Kasumi-1 (cell line): ENCODE measurements around the gene FIBP.

Source experiments
- DNase-seq, 2 experiments: peaks; one replicate each; lab custom pipeline; 2025; lab: John Stamatoyannopoulos, UW

The FIBP gene

GRCh38 chr11:65891219-65892136 is 3.2 kb upstream of the FIBP start:
- peak; percentile 55 to 59 for DNase-seq

DNA sequence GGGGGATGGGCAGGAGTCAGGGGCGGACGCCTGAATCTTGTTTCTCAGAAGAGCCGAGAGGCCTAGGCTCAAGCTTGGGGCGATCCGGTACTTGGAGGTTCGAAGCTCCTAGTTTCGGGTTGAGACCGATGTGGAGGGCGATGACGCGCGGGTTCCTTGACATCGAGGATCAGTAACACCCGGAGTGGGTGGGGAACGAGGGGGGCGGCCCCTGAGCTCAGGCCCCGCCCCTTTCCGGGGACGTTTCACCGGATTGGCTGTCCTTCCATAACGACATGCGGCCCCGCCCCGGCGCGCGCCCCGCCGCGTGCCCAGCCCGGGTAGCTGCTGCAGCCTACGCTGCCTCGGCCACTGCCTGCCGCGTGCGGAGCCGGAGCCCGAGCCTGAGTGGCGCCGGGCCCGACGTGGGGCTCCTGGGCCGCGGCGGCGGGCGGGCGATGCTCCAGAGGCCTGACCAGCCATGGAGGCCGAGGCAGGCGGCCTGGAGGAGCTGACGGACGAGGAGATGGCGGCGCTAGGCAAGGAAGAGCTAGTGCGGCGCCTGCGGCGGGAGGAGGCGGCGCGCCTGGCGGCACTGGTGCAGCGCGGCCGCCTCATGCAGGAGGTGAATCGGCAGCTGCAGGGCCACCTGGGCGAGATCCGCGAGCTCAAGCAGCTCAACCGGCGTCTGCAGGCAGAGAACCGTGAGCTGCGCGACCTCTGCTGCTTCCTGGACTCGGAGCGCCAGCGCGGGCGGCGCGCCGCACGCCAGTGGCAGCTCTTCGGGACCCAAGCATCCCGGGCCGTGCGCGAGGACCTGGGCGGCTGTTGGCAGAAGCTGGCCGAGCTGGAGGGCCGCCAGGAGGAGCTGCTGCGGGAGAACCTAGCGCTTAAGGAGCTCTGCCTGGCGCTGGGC is 2.3 kb upstream of the FIBP start, which contains the start of gene CCDC85B:
Gene CCDC85B (plus strand): TSS at position 350 of the 895 bp plus-strand sequence. CDS start 111 bp downstream, at position 461.
- DNase-seq: peak; percentile 89 to 90

- no peak for DNase-seq
Measured at GRCh38 chr11:65887723-65888162, 528 bp downstream of the FIBP start.

GRCh38 chr11:65886826-65887722 is 1.2 kb downstream of the FIBP start:
- DNase-seq: no peak

GRCh38 chr11:65885808-65886536 is 2.3 kb downstream of the FIBP start:
- no peak for DNase-seq

GRCh38 chr11:65885231-65885630 is 3.0 kb downstream of the FIBP start:
- DNase-seq: no peak

DNA sequence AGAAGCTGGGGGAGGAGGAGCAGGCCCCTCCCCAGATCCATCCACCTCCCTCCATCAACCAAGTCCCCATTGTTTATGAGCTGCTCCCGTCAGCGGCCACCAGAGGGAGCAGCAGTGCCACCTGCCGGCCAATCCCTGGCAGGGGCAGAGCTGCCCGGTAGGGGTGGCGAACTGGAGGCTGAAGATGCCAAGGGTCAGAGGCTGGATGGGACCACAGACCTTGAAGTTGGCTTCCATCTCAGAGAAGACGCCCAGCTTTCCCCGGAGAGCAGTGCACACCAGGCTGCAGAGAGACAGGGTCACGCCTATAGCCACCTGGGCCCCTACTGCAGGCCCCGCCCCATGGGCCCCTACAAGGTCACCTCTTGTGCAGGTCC is 3.6 kb downstream of the FIBP start:
- DNase-seq: peak; percentile 74 to 85

GRCh38 chr11:65883786-65884715 is 4.2 kb downstream of the FIBP start:
- no peak for DNase-seq

DNA sequence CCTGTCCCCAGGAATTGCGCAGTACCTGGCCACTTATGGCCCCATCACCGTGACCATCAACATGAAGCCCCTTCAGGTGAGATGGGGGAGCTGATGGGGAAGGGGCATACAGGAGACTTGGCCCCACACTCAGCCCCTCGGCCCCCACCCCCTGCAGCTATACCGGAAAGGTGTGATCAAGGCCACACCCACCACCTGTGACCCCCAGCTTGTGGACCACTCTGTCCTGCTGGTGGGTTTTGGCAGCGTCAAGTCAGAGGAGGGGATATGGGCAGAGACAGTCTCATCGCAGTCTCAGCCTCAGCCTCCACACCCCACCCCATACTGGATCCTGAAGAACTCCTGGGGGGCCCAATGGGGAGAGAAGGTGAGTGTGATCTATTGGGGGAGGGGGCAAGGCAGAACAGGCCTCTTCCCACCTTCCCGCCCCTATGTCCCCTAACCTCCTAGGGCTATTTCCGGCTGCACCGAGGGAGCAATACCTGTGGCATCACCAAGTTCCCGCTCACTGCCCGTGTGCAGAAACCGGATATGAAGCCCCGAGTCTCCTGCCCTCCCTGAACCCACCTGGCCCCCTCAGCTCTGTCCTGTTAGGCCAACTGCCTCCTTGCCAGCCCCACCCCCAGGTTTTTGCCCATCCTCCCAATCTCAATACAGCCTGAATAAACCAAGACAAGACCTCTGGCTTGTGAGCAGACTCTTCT is 5.1 kb downstream of the FIBP start:
- no peak for DNase-seq

DNA sequence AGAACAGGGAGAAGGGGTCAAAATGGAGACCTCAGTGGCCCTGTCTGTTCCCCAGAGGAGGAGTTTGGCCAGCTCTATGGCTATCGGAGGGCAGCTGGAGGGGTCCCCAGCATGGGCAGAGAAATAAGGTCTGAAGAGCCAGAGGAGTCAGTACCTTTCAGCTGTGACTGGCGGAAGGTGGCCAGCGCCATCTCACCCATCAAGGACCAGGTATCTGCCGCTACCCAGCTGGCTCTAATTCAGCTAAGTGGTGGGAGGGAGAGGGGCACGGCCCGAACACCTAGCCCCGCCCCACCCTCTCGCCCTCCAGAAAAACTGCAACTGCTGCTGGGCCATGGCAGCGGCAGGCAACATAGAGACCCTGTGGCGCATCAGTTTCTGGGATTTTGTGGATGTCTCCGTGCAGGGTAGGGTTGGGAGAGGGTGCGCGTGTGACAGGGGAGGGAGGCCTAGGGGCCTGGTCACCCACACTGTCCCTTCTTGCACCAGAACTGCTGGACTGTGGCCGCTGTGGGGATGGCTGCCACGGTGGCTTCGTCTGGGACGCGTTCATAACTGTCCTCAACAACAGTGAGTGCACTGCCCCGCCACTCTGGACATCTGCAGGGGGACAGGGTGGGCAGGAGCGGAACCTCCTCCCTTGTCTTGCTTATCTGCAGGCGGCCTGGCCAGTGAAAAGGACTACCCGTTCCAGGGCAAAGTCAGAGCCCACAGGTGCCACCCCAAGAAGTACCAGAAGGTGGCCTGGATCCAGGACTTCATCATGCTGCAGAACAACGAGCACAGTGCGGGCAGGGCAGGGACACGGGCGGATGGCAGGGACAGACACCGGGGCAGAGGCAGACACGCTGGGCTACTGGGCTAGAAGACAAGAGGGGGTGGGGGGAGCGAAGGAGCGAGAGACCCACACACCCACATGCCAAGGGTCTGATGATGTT is 5.9 kb downstream of the FIBP start:
- no peak for DNase-seq

DNA sequence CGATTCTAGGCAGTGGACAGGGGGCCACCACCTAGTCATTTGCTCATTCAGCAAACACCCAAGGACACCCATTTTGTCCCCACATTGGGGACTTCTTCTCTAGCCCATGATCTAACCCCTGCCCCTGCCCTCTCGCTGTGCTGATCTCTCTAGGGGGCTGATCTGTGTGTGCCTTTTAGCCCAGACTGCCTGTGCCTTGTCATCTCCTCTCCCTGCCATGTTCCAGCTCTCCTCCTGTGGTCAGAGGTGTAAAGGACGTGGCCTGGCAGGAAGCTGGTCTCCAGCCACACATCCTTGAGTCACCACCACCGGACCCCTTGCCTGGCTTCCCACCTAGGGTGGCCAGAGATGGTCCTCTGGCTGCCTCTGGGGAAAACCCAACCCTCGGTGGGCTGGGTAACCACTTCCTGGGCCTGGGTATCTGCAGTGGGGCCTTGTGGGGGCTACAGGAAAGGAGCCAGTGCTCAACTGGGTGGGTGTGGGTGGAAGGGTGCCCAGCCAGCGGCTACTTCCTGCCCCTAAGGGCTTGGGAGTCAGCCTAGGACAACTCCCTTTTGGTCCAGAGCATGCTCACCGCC is 7.3 kb downstream of the FIBP start:
- DNase-seq: no peak

DNA sequence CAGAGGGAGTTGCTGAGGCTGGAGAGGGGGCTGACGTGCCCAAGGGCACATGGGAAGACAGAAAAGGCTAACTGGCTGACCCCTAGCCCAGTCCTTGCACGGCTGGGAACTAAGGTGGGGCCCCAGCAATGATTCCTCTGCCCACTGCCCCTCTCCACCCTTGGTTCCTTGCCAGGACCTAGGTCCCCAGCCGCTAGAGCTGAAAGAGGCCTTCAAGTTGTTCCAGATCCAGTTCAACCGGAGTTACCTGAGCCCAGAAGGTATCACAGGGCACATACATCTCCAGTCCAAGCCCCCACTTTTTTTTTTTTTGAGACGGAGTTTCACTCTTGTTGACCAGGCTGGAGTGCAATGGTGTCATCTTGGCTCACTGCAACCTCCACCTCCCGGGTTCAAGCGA is 8.2 kb downstream of the FIBP start:
- no peak for DNase-seq

DNA sequence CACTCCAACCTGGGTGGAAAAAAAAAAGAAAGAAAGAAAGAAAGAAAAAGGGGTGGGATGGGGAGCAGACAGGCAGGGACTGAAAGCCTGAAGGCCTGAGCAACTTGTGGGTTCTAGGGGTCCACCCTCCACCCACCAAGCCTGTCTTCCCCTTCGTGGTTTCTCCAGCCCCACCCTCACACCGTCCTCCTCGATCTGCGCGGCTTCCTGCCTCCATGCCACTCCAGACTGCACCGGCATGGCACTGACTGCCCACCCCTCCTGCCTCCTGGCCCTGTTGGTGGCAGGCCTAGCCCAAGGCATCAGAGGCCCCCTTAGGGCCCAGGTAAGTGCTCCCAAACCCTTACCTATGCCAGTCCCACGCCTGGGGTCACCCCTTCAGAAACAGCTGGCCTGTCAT is 8.7 kb downstream of the FIBP start, which contains the start of gene CTSW:
Gene CTSW (plus strand): TSS at position 221 of the 400 bp plus-strand sequence. CDS start 18 bp downstream, at position 239.
- DNase-seq: no peak

GRCh38 chr11:65873318-65874156 is 14.7 kb downstream of the FIBP start:
- peak; percentile 86 to 88 for DNase-seq

- no peak for DNase-seq
Measured at GRCh38 chr11:65872586-65873317, 15.5 kb downstream of the FIBP start, which contains the start of gene EFEMP2. Gene EFEMP2, minus strand, starts transcription at chr11:65872800. Its CDS starts 446 bp downstream, at chr11:65872354.
